GM21526 (cell line): ENCODE results near the gene PRKCH.

ENCODE experiments used
- ATAC-seq: cut with Tn5 transposase; IDR thresholded peaks from one replicate; pipeline ENCODE4 v1.9.1; 2021; ENCODE audit warnings: moderate library complexity; ENCODE audit not compliant: unreplicated experiment, low FRiP score

The PRKCH gene

DNA sequence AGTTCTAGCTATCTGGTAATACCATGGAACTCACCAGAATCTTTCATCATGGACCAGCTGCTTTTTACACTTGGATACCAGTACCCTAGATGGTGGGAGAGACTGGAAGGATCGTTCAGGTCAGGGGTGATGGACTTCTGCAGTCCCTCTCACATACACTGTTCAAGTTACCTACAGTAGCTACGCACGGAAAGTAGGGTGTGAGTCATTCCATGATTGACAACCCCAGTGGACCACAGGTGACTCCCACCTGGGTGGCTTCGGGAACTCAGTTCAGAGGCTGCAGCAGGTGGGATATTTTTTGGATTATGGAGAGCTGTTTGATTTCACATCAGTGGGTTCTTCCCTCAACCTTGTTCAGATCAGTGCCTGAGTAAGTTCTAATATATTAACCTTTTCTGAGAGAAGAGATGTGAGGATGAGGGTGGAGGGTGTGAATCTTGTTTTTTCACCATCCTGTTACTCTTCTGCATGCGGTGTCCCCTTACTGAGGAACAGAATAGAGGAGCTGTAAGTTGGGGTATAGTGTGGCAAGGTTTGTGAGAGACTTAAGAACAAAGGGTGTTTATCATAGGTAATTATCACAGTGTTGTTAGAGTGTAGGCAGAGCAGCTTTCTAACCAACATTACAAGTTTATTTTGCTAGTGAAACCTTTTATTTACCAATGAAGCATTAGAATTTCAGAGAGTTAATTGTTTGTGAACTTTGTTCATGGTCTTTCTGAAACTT, 39.6 kb downstream of the PRKCH start:
- ATAC-seq = no peak

- no peak for ATAC-seq
These were observed 40.8 kb downstream of the PRKCH start for GRCh38 chr14:61362072-61362750.

DNA sequence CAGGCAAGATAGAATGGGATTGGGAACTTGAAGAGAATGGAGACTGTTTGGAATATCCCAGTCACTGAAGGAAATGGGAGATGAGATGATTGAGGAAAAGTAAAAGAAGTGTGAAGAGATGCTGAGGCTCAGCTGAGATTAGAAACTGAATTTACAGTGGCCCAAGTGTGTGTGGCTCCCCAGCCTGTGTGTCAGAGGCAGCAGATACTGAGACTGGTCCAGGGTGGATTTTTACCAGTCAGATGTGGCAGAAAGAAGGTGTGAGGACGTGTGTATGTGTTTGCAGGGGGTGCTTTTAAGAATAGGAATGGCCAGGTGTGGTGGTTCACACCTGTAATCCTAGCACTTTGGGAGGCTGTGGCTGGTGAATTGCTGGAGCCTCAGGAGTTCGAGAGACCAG, 42.9 kb downstream of the PRKCH start:
- no peak for ATAC-seq

GRCh38 chr14:61365667-61366212, 44.4 kb downstream of the PRKCH start:
- ATAC-seq = no peak

DNA sequence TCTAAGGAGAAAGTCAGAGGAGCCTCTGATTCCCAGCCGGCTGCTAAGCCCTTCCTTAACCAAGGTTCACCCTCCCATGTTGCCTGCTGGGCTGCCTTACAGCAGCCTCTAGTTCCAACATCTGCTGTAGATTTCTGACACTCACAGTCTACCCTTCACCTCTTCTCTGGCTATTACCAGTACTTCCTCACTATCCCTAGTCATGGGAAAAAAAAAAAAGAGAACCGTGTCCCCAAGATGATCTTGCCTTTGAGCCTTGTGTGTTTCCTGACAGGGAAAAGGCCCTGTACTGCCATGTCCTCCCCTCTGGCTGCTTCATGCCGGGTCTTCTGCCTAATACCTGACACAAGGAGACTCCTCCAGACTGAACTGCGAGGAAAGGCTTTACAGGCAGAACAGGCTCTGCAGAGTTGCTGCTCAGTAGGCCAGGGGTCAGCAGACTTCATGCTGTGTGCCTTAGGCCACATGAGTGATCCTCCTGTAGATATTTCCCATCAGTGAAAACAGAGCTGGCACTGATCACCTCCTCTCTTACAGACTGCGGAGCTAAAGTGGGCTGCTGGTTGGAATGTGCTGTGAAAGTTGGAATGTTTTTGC, 46.8 kb downstream of the PRKCH start:
- ATAC-seq = no peak

DNA sequence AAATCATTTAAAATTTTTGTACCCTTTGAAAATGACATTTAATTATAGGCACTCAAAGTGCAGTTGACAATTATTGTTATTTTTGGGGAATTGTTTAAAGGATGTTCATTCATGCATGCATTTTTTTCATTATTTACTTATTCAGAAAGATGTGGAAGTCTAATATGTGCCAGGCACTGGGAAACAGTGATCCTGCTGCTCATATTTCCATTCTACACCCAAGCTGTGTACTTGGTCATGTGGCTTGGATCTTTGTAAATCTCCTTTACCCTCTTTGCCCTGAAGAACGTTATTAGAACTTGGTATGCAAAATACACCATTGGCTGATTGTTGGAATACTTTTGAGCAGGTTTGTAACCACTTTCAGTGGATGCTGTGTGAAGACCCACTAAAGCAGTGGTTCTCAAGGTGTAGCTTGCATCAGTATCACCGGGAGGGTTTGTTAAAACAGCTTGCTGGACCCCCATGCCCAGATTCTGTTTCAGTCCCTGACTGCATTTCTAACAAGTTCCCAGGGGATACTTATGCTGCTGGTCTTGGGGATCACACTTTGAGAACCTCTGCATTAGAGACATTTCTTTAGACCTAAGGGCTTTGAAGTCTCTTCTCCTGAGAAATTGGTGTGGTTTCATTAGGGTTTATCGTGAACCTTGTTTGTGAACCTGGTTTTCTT, 47.5 kb downstream of the PRKCH start:
- no peak for ATAC-seq

- ATAC-seq = no peak
These were observed 48.1 kb downstream of the PRKCH start for GRCh38 chr14:61369454-61369810.

DNA sequence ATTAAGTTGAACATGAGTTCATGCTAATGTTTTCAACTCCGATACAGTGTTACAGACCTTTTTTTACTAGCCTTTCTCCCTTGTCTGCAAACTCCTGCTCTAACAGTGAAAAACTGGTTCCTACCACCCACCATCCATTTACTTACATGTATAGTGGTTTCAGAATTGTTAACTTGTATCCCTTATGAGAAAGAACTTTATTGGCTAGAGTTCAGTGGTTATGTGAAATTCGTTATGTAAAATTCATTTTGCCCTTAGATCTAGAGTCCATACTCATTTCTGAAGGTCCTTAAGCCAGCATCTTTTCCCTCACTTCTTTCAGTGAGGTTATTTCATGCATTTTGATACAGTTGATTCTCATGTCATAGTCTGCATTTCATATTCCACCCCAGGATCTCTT, 51.0 kb downstream of the PRKCH start:
- no peak for ATAC-seq

DNA sequence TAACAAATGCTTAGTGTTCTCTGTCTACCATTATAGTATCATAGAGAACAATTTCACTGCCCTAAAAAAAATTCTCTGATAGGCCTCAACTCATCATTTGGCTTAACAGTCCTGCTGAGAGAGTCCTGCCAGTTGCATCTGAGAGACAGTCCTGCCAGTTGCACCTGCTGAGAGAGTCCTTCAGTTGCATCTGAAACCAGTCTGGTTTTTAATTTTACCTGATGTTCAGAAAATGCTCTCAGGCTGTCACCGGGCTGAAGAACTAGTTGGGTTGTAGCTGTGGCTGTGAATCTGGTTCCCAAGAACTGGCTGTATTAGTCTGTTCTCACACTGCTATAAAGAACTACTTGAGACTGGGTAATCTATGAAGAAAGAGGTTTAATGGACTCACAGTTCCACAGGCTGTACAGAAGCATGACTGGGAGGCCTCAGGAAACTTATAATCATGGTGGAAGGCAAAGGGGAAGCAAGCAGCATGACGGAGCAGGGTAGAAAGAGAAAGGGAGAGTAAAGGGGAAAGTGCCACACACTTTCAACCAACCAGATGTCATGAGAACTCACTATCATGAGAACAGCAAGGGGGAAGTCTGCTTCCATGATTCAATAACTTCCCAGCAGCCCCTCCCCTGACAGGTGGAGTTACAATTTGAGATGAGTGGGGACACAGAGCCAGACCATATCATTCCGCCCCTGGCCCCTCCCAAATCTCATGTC, 51.6 kb downstream of the PRKCH start:
- no peak for ATAC-seq

- no peak for ATAC-seq
These were observed 52.9 kb downstream of the PRKCH start for GRCh38 chr14:61374284-61374683.

- ATAC-seq = no peak
These were observed 53.8 kb downstream of the PRKCH start for GRCh38 chr14:61375218-61375617.

DNA sequence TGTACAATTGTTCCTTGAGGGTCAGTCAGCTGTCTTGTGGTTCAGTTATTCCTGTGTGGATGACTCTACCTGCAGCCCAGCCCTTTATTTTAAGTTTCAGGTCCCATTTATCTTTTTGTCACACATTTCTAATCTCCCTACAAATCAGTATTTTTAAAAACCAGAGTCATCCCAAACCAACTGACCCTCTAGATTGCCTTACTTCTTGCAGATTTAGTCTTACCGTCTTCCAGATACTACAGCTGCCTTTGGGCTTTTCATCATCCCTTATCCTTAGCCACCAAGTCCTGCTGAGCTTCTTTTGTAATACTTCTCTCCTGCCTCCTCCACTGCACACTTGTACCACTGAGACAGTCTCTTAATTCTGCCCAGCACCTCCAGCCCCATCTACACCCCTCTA, 54.9 kb downstream of the PRKCH start:
- ATAC-seq = no peak

GRCh38 chr14:61377749-61378148, 56.4 kb downstream of the PRKCH start:
- no peak for ATAC-seq

DNA sequence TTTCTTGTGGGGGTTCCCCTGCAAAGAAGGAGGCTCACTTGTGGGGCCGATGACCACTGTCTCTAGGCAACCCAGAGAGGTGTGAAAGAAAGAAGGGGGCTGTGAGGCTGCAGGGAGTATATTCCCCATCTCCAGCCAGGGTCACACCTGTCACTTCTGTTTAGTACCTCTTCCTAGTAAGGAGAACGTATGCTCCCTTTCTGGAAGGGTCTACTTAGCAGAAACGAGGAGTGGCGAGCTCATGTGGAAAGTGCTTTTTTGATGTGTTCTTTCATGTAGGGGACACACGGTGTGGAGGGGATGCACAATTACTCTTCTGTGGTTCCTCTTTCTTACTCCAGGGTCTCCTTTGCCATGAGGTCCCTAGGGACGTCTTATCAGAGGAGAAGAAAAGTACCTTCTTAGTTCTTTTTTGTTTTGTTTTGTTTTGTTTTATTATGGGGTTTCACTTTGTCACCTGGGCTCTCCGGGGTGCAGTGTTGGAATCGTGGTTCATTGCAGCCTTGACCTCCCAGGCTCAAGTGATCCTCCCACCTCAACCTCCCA, 58.3 kb downstream of the PRKCH start:
- ATAC-seq = no peak

DNA sequence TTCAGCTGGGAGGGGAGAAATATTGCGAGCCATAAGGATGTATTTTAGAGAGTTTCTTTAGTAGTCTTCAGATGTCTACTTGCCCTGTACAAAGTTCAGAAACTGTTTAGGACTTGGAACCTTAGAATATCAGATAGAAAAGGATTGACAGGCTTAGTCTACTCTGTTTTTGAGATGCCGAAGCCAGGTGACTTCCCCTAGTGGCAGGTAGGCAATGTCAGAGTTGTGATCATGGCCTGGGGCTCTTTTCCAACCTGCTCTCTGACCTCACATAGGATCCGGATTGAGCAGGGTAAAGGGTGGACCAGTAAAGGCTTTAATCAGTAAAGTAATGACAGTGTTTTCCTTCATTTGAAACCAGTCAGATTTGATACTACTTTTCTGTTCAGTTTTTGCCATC, 59.6 kb downstream of the PRKCH start:
- ATAC-seq = no peak

GRCh38 chr14:61381553-61381952, 60.2 kb downstream of the PRKCH start:
- ATAC-seq = no peak

GRCh38 chr14:61382842-61383241, 61.5 kb downstream of the PRKCH start:
- ATAC-seq = no peak

DNA sequence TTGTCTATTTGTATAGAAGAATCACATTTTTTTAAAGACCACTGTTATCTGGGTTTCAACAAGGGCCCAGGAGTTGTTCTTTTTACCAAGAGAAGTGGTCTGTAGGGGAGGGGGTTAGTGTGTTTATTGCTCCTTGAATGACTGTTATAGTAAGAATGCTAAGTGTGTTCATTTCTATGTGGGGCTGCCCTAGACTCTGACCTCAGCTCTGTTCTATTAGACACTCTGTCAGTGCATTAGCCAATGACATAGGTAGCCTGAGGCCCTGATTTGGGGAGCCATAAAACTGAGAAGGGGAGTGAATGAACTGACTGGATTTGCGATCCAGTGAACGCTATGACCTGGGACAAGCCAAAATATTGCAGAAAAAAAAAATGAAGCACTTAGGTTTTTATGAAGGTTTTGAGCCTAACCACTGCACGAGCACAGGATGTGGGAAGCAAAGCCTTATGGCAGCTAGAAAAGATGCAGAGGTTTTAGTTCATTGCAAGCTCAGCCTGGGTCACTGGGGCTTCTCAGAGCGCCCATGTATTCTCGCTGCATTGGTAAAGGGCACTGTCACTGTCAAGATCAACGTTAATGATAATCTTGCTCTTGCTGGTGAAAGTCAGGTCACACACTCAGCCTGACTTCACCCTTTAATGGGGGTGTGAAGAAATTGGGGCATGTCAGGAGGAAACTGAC, 63.8 kb downstream of the PRKCH start:
- no peak for ATAC-seq

DNA sequence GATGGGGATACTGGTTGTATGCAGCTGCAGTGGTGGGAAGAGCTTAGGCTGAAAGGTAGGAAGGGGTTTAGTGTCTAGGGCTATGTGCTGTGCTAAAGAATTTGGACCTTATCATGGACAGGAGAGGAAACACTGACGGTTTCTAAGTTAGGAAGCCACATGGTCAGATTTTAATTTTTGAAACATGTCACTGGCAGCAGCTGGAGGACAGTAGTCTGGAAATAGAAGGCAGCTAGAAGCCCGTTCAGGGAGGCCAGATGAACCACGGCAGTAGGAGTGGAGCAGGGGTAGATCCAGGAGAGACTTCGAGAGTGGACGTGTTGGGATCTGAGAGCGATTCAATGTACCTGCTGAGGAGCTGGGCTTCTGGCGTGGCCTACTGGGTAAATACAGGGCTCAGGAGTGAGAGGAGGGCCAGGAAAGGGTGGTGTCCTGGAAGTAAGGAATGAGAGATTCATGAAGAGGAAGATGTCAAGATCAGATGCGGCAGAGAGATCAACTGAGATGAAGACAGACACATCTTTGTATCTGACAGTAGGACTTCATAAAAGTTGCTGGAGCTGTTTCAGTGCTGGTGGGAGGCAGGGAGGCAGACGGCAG, 64.9 kb downstream of the PRKCH start:
- no peak for ATAC-seq
